Erythroblast (primary cell): ENCODE results near the gene AMPH.

ENCODE experiments used
- GATA1 ChIP-seq: IDR thresholded peaks from 2 replicates; pipeline ENCODE4 v1.6.1; 2011; ENCODE audit warnings: low read depth, mild to moderate bottlenecking, control low read depth, low read length, moderate library complexity
- POLR2A ChIP-seq: IDR thresholded peaks from 2 replicates; pipeline ENCODE4 v1.6.1; 2011; ENCODE audit warnings: mild to moderate bottlenecking, low read length

- TF ChIP-seq POLR2A (no peak), GATA1 (no peak)
Observed at GRCh38 chr7:38351601-38352000, 279.6 kb downstream of the AMPH start.
